NT2/D1 (cell line): ENCODE data around the gene EFCAB8.

ENCODE experiments used
- SUZ12 ChIP-seq: IDR thresholded peaks from 2 replicates; pipeline ENCODE4 v1.6.1; 2011; ENCODE audit not compliant: insufficient read length, insufficient read depth; ENCODE audit errors: extremely low read depth
- YY1 ChIP-seq: IDR thresholded peaks from 2 replicates; pipeline ENCODE4 v1.6.1; 2011; ENCODE audit not compliant: insufficient read length, insufficient read depth
- ZNF274 ChIP-seq: IDR thresholded peaks from 2 replicates; pipeline ENCODE4 v1.6.1; 2011; ENCODE audit warnings: mild to moderate bottlenecking, low read depth, low read length

DNA sequence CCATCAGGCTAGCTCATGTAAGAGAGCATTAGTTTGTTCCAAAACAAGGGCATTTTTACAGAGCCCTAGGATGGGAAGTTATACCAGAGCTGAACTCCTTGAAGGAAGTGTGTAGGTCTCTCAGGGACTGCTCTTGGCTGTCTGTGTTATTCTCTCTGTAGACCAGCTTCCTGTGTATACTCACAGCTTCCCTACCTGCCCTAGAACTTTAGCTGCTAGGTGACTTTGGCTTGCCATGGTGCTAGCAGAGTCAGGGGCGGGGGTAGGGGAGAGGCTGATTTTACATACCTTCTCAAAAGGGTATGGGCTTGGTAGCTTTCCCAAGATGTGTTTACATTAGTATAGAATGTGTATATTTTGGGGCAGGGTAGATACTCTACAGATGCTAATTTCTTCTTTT, 21.6 kb upstream of the EFCAB8 start:
- no peak for TF ChIP-seq ZNF274
- TF ChIP-seq YY1 = no peak
- no peak for TF ChIP-seq SUZ12
